Activated CD8-positive, alpha-beta T cell treated with anti-CD3 and anti-CD28 coated beads for 36 hours (primary cell): ENCODE results near the gene OR2L5. TPM values are rescaled to one million over a fixed set of nuclear protein-coding genes. Genes with fewer than 3 reads are reported as not detected.

Experiments
- ATAC-seq: fragments of 200-7000 bp; cut with Tn5 transposase; one replicate; pipeline ENCODE4 v1.10.0; 2021; ENCODE audit warnings: mild to moderate bottlenecking, moderate library complexity
- CTCF ChIA-PET: fragments of 350-600 bp; sonication (Branson Sonifier 250); formaldehyde crosslinking; loops from one replicate; lab custom pipeline; 2021; ENCODE audit warnings: antibody characterized with exemption; lab: Charles Lee
- POLR2A ChIA-PET: fragments of 350-600 bp; sonication (Branson Sonifier 250); formaldehyde crosslinking; loops from one replicate; lab custom pipeline; 2021; ENCODE audit warnings: antibody characterized with exemption; lab: Charles Lee
- DNase-seq: peaks from one replicate; pipeline ENCODE4 v3.0.0-alpha.2; 2020
- H3K27ac Mint-ChIP-seq: one replicate; pipeline ENCODE4 v1.8.0; 2021; ENCODE audit warnings: mild to moderate bottlenecking, mixed read lengths
- H3K27me3 Mint-ChIP-seq: one replicate; pipeline ENCODE4 v1.8.0; 2021; ENCODE audit warnings: mixed read lengths
- H3K36me3 Mint-ChIP-seq: one replicate; pipeline ENCODE4 v1.8.0; 2021; ENCODE audit warnings: low read depth, mixed read lengths
- H3K4me1 Mint-ChIP-seq: one replicate; pipeline ENCODE4 v1.8.0; 2021; ENCODE audit warnings: low read depth, mixed read lengths
- H3K4me3 Mint-ChIP-seq: one replicate; pipeline ENCODE4 v1.8.0; 2021; ENCODE audit warnings: mild to moderate bottlenecking, moderate library complexity, mixed read lengths
- H3K9me3 Mint-ChIP-seq: one replicate; pipeline ENCODE4 v1.8.0; 2021; ENCODE audit warnings: mixed read lengths
- intact Hi-C: fragments of 100-400 bp; cut with micrococcal nuclease; formaldehyde crosslinking; loops from one replicate; pipeline ENCODE4 v1.10.0; 2022
- total RNA-seq, 2 experiments: library from RNA; stranded (reverse); gene quantifications; one replicate each; pipeline ENCODE4 v1.2.3, GENCODE V29; 2021
- TF ChIP-seq, protein P1 (sequence below): fragments of 200-600 bp; IDR thresholded peaks from one replicate; pipeline ENCODE4 v1.8.0; 2022; ENCODE audit warnings: antibody characterized with exemption, mild to moderate bottlenecking

The OR2L5 gene, protein sequence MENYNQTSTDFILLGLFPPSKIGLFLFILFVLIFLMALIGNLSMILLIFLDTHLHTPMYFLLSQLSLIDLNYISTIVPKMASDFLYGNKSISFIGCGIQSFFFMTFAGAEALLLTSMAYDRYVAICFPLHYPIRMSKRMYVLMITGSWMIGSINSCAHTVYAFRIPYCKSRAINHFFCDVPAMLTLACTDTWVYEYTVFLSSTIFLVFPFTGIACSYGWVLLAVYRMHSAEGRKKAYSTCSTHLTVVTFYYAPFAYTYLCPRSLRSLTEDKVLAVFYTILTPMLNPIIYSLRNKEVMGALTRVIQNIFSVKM
- not detected for total RNA-seq

DNA sequence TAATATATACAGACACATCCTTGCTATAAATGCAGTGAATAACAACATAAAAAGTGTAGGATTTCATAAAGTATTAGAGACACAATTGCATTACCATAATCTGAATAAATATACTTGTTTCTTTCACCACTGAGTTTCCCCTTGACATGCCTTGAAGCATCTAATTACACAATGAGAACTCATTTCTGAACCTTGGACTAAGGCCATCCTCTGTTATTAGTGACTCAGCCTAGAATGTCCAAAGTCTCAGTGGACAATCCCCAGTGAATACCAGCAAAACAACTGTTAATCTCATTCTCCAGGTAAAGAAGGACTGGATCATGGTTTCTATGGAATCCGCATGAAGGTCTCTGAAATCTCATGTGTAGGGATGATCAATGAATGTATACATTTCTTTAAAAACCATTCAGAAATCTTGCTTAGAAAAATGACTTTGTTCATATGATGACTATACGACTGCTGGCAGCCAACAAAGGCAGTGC lies at the start of gene OR2L5:
Gene OR2L5, plus strand, starts transcription at position 432 of the 482 bp plus-strand sequence. CDS start 8,288 bp downstream, outside the sequence.
- no peaks in the 10 kb centered on the region for H3K27me3 Mint-ChIP-seq
- ChIA-PET CTCF (no interaction called here), POLR2A (no interaction called here)
- ATAC-seq (no peak), DNase-seq (no peak)
- no peaks in the 10 kb centered on the region for H3K4me1 Mint-ChIP-seq
- peaks cover 7% of the 10 kb centered on the region for H3K36me3 Mint-ChIP-seq
- TF ChIP-seq, protein P1, sequence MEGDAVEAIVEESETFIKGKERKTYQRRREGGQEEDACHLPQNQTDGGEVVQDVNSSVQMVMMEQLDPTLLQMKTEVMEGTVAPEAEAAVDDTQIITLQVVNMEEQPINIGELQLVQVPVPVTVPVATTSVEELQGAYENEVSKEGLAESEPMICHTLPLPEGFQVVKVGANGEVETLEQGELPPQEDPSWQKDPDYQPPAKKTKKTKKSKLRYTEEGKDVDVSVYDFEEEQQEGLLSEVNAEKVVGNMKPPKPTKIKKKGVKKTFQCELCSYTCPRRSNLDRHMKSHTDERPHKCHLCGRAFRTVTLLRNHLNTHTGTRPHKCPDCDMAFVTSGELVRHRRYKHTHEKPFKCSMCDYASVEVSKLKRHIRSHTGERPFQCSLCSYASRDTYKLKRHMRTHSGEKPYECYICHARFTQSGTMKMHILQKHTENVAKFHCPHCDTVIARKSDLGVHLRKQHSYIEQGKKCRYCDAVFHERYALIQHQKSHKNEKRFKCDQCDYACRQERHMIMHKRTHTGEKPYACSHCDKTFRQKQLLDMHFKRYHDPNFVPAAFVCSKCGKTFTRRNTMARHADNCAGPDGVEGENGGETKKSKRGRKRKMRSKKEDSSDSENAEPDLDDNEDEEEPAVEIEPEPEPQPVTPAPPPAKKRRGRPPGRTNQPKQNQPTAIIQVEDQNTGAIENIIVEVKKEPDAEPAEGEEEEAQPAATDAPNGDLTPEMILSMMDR: no peak
- H3K4me3 Mint-ChIP-seq: no peak within 1 kb of the TSS
- H3K27ac Mint-ChIP-seq: no peak within 1 kb of the TSS
- intact Hi-C loops: no loop called here
- peaks cover 32% of the 10 kb centered on the region for H3K9me3 Mint-ChIP-seq

GRCh38 chr1:247964933-247965332 lies 48.5 kb upstream of the OR2L5 start, which contains the start of gene OR2AK2:
Gene OR2AK2 (plus strand): TSS chr1:247965233. CDS start chr1:247965377, 144 bp downstream.
- Mint-ChIP-seq H3K9me3 (peaks cover 5% of the 10 kb centered on the region), H3K36me3 (peaks cover 9% of the 10 kb centered on the region), H3K4me1 (peaks cover 14% of the 10 kb centered on the region), H3K27me3 (no peaks in the 10 kb centered on the region), H3K27ac (no peak within 1 kb of the TSS), H3K4me3 (no peak within 1 kb of the TSS)
- no peak for DNase-seq
- TF ChIP-seq, protein P1: no peak
- CTCF ChIA-PET: no interaction called here
- intact Hi-C loops: no loop called here
- POLR2A ChIA-PET: no interaction called here
- ATAC-seq: no peak

- Mint-ChIP-seq H3K27ac (no peak overlapping the region), H3K4me3 (no peak overlapping the region), H3K27me3 (no peaks in the 10 kb centered on the region), H3K4me1 (peaks cover 14% of the 10 kb centered on the region), H3K9me3 (peaks cover 5% of the 10 kb centered on the region), H3K36me3 (peaks cover 9% of the 10 kb centered on the region)
- intact Hi-C loops: no loop called here
- no peak for ATAC-seq
- POLR2A ChIA-PET: no interaction called here
- TF ChIP-seq, protein P1: no peak
- DNase-seq: no peak
- CTCF ChIA-PET: interaction anchor here (0.6 kb wide), 1 partner anchor 42 kb away, joined by 3 read pairs; no protein-coding TSS in a partner anchor
These were observed 46.8 kb upstream of the OR2L5 start for GRCh38 chr1:247966532-247967204.

GRCh38 chr1:247992986-247993385 lies 20.5 kb upstream of the OR2L5 start:
- intact Hi-C loops: no loop called here

More at GRCh38 chr1:247992986-247993385, 20.5 kb upstream of the OR2L5 start:
- ChIA-PET POLR2A (no interaction called here), CTCF (no interaction called here)
- DNase-seq: no peak
- no peak overlapping the region for H3K27ac Mint-ChIP-seq
- no peaks in the 10 kb centered on the region for H3K9me3 Mint-ChIP-seq
- H3K36me3 Mint-ChIP-seq: peaks cover 5% of the 10 kb centered on the region
- no peaks in the 10 kb centered on the region for H3K4me1 Mint-ChIP-seq
- H3K4me3 Mint-ChIP-seq: no peak overlapping the region
- no peaks in the 10 kb centered on the region for H3K27me3 Mint-ChIP-seq
- no peak for ATAC-seq
- TF ChIP-seq, protein P1: no peak
